ENCODE data around the gene KMT5C. TPM values are rescaled to one million over a fixed set of nuclear protein-coding genes. Genes with fewer than 3 reads are reported as not detected.

The KMT5C gene
- total RNA-seq, 3 donors from 2014 or later (not counting 1 experiment from before 2014, with no cell fraction given) = 44.5 to 147 (median 46.8) TPM

DNA sequence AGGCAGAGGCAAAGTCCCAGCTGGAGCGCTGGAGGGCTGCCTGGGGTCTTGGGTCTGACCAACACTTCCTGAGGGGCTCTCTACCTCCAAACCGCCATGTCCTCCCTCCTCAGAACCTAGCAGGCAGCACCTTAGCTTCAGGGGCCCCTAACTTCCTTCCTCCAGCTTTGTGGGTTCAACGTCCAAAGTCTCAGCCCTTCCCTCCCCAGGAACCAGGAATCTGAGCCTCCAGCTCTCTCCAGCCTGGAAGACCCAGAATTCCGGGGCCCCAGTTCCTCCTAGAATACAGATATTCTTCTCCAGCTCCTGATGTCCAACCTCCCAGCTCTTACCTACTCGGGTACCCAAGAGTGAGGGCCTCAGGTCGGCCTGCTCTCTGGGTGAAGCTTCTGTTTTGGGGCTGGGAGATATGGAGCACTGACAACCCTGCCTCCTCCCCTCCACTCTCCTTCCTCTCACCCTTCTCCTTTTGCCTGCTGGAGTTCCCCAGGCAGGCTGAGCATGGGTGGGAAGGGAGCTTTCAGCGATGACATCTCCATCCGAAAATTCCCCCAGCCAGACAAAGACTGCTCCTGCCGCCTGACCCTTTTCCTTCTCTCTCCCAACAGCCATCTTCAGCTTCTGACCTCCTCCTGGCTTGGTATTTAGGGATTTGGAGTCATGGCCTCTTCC is 18.1 kb upstream of the KMT5C start:
- 32% methylated on average over 4 of the region's 9 CpGs for WGBS (ENCODE audit: insufficient coverage)
- H3K4me1 Mint-ChIP-seq = no peaks in the 10 kb centered on the region

GRCh38 chr19:55322204-55322885 is 17.3 kb upstream of the KMT5C start:
- H3K4me1 ChIP-seq (ENCODE audit: control insufficient read depth, insufficient read depth, low read length) = no peaks in the 10 kb centered on the region
- 51% methylated on average over 12 of the region's 12 CpGs for WGBS (ENCODE audit: insufficient coverage)
- intact Hi-C loops (cut with micrococcal nuclease) = no loop called here
- ATAC-seq (no peak), DNase-seq (no peak)
- no peak overlapping the region for H3K27ac ChIP-seq (ENCODE audit: low read length)
- TF ChIP-seq CTCF (IDR thresholded peaks at IDR 0.05) = no peak
- H3K4me3 Mint-ChIP-seq = no peak overlapping the region
- H3K27me3 Mint-ChIP-seq (ENCODE audit: low read depth in 2 of 2) = peaks cover 8 to 26% of the 10 kb centered on the region in 2 donors
- no peak overlapping the region for H3K27ac Mint-ChIP-seq
- no peaks in the 10 kb centered on the region for H3K9me3 Mint-ChIP-seq
- no peaks in the 10 kb centered on the region for H3K4me1 Mint-ChIP-seq
- H3K36me3 Mint-ChIP-seq = no peaks in the 10 kb centered on the region
- H3K36me3 ChIP-seq (ENCODE audit: control insufficient read depth, insufficient read depth, low read length) = no peaks in the 10 kb centered on the region
- H3K4me3 ChIP-seq (ENCODE audit: low read length) = no peak overlapping the region
- H3K9me3 ChIP-seq (ENCODE audit: control insufficient read depth, insufficient read depth, low read length) = no peaks in the 10 kb centered on the region
- H3K27me3 ChIP-seq (ENCODE audit: control insufficient read depth, insufficient read depth, low read length) = no peaks in the 10 kb centered on the region

More for the DNA sequence above, 18.1 kb upstream of the KMT5C start:
- H3K27me3 ChIP-seq (ENCODE audit: control insufficient read depth, insufficient read depth, low read length) = no peaks in the 10 kb centered on the region
- Mint-ChIP-seq H3K27ac (no peak overlapping the region), H3K27me3 (ENCODE audit: low read depth in 2 of 2) (peaks cover 8 to 25% of the 10 kb centered on the region in 2 donors), H3K9me3 (no peaks in the 10 kb centered on the region), H3K4me3 (no peak overlapping the region), H3K36me3 (no peaks in the 10 kb centered on the region)
- H3K4me3 ChIP-seq (ENCODE audit: low read length) = no peak overlapping the region
- H3K36me3 ChIP-seq (ENCODE audit: control insufficient read depth, insufficient read depth, low read length) = no peaks in the 10 kb centered on the region
- H3K4me1 ChIP-seq (ENCODE audit: control insufficient read depth, insufficient read depth, low read length) = no peaks in the 10 kb centered on the region
- no peaks in the 10 kb centered on the region for H3K9me3 ChIP-seq (ENCODE audit: control insufficient read depth, insufficient read depth, low read length)
- no peak for TF ChIP-seq CTCF (IDR thresholded peaks at IDR 0.05)
- H3K27ac ChIP-seq (ENCODE audit: low read length) = no peak overlapping the region
- intact Hi-C loops (cut with micrococcal nuclease) = no loop called here
- DNase-seq (no peak), ATAC-seq (no peak)

DNA sequence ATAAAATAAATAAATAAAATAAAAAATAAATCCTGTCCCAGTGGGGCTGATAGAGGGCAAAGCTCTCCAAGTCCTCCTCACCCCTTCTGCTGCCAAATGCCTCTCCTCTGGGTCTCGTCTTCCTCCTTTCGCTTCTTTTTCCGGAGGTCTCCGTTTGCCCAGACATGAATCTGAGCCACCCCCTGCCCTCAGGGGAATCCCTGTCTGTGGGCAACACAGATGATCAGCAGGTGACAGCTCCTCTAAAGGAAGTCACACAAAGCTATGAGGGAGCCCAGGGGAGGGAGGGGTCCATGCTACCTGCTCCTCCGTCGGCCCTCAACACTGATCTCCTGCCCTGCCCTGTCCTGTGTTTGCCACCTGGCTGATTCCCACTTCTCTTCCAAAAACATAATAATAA is 15.0 kb upstream of the KMT5C start:
- no peak overlapping the region for H3K4me3 ChIP-seq (ENCODE audit: low read length)
- ATAC-seq (no peak), DNase-seq (no peak)
- no peaks in the 10 kb centered on the region for H3K36me3 ChIP-seq (ENCODE audit: control insufficient read depth, insufficient read depth, low read length)
- intact Hi-C loops (cut with micrococcal nuclease) = no loop called here
- no peaks in the 10 kb centered on the region for H3K36me3 Mint-ChIP-seq
- no peak for TF ChIP-seq CTCF (IDR thresholded peaks at IDR 0.05)
- no peaks in the 10 kb centered on the region for H3K4me1 Mint-ChIP-seq
- peaks cover 8 to 31% of the 10 kb centered on the region in 2 donors for H3K27me3 Mint-ChIP-seq (ENCODE audit: low read depth in 2 of 2)
- 79% methylated on average over 6 of the region's 6 CpGs for WGBS (ENCODE audit: insufficient coverage)
- no peak overlapping the region for H3K27ac Mint-ChIP-seq
- H3K27ac ChIP-seq (ENCODE audit: low read length) = no peak overlapping the region
- no peaks in the 10 kb centered on the region for H3K9me3 ChIP-seq (ENCODE audit: control insufficient read depth, insufficient read depth, low read length)
- no peak overlapping the region for H3K4me3 Mint-ChIP-seq
- H3K9me3 Mint-ChIP-seq = no peaks in the 10 kb centered on the region
- H3K4me1 ChIP-seq (ENCODE audit: control insufficient read depth, insufficient read depth, low read length) = no peaks in the 10 kb centered on the region
- no peaks in the 10 kb centered on the region for H3K27me3 ChIP-seq (ENCODE audit: control insufficient read depth, insufficient read depth, low read length)

Measured in natural killer cell (primary cell).